ENCODE measurements around the gene MBD5. TPM values are rescaled to one million over a fixed set of nuclear protein-coding genes. Genes with fewer than 3 reads are reported as not detected.

Gene MBD5
- total and polyA plus RNA-seq, 11 donors, result 6.8 to 44.4 (median 24.9) TPM

DNA sequence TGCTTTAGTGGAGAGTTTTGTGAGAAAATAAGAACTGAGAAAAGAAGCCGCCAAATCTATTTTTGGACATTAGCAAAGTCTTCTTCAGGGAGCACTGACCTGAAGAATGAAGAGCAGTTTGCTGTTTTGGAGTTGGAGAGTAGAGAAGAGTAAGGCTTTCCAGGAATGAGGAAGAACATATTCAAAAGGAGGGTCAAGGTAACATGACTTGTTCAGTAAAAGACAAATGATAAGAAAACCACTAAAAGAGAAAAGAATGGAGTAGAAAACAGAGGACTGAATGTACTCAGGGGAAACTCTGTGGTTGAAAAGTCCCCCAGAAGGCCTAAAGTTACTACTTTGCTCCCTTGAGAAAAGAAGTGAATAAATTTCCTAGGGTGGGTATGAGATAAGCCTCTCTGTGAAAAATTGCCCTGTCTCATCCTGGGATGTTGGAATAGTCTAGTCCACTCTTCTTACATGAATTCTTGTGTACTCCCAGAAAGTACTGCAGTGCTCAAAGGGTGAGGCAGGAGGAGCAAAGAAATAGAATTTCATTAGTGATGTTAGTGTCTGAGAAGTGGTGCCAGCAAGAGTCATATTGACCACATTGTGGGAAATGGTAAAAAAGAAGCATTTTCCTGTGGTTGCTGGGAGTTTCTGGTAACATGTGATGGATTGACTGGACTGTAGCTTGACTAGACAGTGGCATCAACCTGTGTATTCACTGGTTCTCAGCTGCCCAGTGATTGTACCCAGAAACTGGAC is 27.8 kb downstream of the MBD5 start:
- 80 to 91% (median 87%) methylated on average over 1 of the region's 1 CpG for WGBS, 4 donors
- peaks cover 0 to 7% (median 0%) of the 10 kb centered on the region in 12 donors for H3K4me1 ChIP-seq
- no peak overlapping the region for H3K4me3 ChIP-seq
- no peak for ATAC-seq
- no peak for DNase-seq
- peaks cover 0 to 12% (median 0%) of the 10 kb centered on the region in 12 donors for H3K9me3 ChIP-seq
- no peaks in the 10 kb centered on the region for H3K36me3 ChIP-seq
- H3K27ac ChIP-seq, result no peak overlapping the region
- intact Hi-C loops (cut with DNase I), result no loop called here
- TF ChIP-seq, protein P1, sequence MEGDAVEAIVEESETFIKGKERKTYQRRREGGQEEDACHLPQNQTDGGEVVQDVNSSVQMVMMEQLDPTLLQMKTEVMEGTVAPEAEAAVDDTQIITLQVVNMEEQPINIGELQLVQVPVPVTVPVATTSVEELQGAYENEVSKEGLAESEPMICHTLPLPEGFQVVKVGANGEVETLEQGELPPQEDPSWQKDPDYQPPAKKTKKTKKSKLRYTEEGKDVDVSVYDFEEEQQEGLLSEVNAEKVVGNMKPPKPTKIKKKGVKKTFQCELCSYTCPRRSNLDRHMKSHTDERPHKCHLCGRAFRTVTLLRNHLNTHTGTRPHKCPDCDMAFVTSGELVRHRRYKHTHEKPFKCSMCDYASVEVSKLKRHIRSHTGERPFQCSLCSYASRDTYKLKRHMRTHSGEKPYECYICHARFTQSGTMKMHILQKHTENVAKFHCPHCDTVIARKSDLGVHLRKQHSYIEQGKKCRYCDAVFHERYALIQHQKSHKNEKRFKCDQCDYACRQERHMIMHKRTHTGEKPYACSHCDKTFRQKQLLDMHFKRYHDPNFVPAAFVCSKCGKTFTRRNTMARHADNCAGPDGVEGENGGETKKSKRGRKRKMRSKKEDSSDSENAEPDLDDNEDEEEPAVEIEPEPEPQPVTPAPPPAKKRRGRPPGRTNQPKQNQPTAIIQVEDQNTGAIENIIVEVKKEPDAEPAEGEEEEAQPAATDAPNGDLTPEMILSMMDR (IDR thresholded peaks at IDR 0.05), result no peak
- TF ChIP-seq POLR2A (IDR thresholded peaks at IDR 0.05), result no peak
- no peaks in the 10 kb centered on the region for H3K27me3 ChIP-seq

DNA sequence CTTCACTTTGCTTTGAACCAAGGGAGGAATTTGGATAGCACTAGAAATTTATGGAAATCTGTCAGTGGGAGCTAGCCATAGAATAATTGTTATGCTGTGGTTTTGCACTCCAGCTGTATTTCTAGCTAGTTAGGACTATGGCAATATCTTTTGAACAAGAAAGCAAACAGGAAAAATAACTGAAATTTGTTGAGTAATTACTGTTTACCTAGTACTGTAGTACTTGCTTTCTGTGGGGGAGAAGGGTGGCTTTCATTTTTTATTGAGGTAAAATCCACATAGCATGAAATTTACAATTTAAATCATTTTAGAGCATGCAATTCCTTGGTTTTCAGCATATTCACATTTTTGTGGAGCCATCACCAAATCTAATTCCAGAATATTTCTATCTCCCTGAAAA is 28.4 kb downstream of the MBD5 start:
- Histone ChIP-seq H3K36me3 (peaks cover 0 to 3% (median 0%) of the 10 kb centered on the region in 9 donors), H3K4me3 (no peak overlapping the region), H3K27me3 (no peaks in the 10 kb centered on the region), H3K9me3 (peaks cover 0 to 12% (median 0%) of the 10 kb centered on the region in 12 donors), H3K27ac (no peak overlapping the region), H3K4me1 (peaks cover 0 to 4% (median 0%) of the 10 kb centered on the region in 12 donors)
- TF ChIP-seq POLR2A (IDR thresholded peaks at IDR 0.05), result no peak
- TF ChIP-seq, protein P1 (IDR thresholded peaks at IDR 0.05), result no peak
- DNase-seq, result no peak
- no peak for ATAC-seq
- intact Hi-C loops (cut with DNase I), result no loop called here

DNA sequence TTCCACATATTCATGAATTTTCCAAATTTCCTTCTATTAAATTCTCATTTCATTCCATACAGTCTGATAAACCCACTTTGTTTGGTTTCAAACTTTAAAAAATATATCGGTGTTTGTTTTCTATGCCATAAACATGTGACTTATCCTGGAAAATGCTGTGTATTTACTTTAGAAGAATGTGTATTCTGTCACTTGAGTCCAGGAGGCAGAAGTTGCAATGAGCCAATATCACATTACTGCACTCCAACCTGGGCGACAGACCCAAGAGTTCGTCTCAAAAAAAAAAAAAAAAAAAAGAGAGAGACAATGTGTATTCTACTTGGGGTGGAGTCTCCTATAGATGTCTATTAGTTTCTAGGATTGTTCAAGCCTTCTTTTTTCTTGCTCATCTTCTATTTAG is 31.8 kb downstream of the MBD5 start:
- TF ChIP-seq, protein P1 (IDR thresholded peaks at IDR 0.05), result no peak
- TF ChIP-seq POLR2A (IDR thresholded peaks at IDR 0.05), result no peak
- H3K27ac ChIP-seq, result no peak overlapping the region
- 91 to 98% (median 96%) methylated on average over 3 of the region's 3 CpGs for WGBS, 4 donors
- peaks cover 0 to 12% (median 0%) of the 10 kb centered on the region in 12 donors for H3K9me3 ChIP-seq
- no peak overlapping the region for H3K4me3 ChIP-seq
- intact Hi-C loops (cut with DNase I), result no loop called here
- ATAC-seq (no peak), DNase-seq (no peak)
- peaks cover 0 to 4% (median 0%) of the 10 kb centered on the region in 12 donors for H3K4me1 ChIP-seq
- H3K27me3 ChIP-seq, result no peaks in the 10 kb centered on the region
- peaks cover 0 to 10% (median 2%) of the 10 kb centered on the region in 9 donors for H3K36me3 ChIP-seq

DNA sequence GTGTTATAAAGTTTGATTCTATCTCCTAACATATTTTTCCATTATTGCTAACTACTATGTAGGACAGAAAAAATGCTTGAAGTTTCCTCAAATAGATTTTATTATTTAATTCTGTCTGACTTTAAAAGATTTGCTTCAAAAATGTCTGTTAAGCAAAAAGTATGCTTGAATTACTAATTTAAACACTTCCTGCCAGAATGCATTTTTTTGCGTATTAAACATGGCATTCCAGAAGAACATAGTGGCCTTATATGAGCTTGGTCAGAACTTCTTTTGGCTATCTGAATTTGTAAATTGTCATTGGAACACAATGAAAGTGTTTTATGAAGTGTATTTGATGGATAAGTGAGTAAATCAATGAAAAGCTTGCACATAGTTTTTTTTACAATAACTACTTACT is 37.8 kb downstream of the MBD5 start:
- Histone ChIP-seq H3K4me3 (no peak overlapping the region), H3K9me3 (no peaks in the 10 kb centered on the region), H3K27ac (no peak overlapping the region), H3K27me3 (no peaks in the 10 kb centered on the region), H3K4me1 (peaks cover 0 to 2% (median 0%) of the 10 kb centered on the region in 12 donors), H3K36me3 (peaks cover 0 to 10% (median 2%) of the 10 kb centered on the region in 9 donors)
- 89 to 94% (median 92%) methylated on average over 1 of the region's 1 CpG for whole genome bisulfite sequencing, 4 donors
- DNase-seq (no peak), ATAC-seq (no peak)
- intact Hi-C loops (cut with DNase I), result no loop called here
- no peak for TF ChIP-seq POLR2A (IDR thresholded peaks at IDR 0.05)
- TF ChIP-seq, protein P1 (IDR thresholded peaks at IDR 0.05), result no peak
